GM12878 (cell line): ENCODE measurements around the gene R3HDM2. TPM values are rescaled to one million over a fixed set of nuclear protein-coding genes. Genes with fewer than 3 reads are reported as not detected.
A peak's percentile ranks its signal among the peaks of the same experiment; 100 is the strongest.

Source experiments
- ATAC-seq: fragments of 200-7000 bp; cut with Tn5 transposase; 3 replicates; pipeline ENCODE4 v1.9.1; 2020; ENCODE audit warnings: mild to moderate bottlenecking, moderate library complexity
- BruUV-seq: library from RNA; stranded (reverse); fragments of 400-500 nt; replicated peaks from 2 replicates; lab custom pipeline; 2021; lab: Mats Ljungman, UMichigan
- CTCF ChIA-PET: fragments of 300-600 bp; sonication (Branson Sonifier 250); formaldehyde crosslinking; extraction: SDS; loops from one replicate; lab custom pipeline; 2021; ENCODE audit warnings: inconsistent platforms; lab: Yijun Ruan, JAX
- POLR2A ChIA-PET: fragments of 350-600 bp; formaldehyde crosslinking; extraction: SDS; loops from one replicate; lab custom pipeline; 2021; ENCODE audit warnings: inconsistent platforms; lab: Charles Lee
- RAD21 ChIA-PET: fragments of 300-600 bp; sonication (Branson Sonifier 250); formaldehyde crosslinking; loops from one replicate; lab custom pipeline; 2023; ENCODE audit warnings: antibody characterized with exemption; ENCODE audit not compliant: unreplicated experiment; lab: Charles Lee
- SMC1A ChIA-PET: fragments of 300-600 bp; sonication (Branson Sonifier 250); formaldehyde crosslinking; loops from one replicate; lab custom pipeline; 2023; ENCODE audit not compliant: unreplicated experiment, uncharacterized antibody; lab: Charles Lee
- DNase-seq: peaks from one replicate; pipeline ENCODE4 v3.0.0-alpha.2; 2011; ENCODE audit warnings: low read depth, low spot score
- FAIRE-seq: peaks from 3 replicates; lab custom pipeline; 2011; peaks lifted over from hg19 to GRCh38; lab: Jason Lieb, UNC
- H2AFZ ChIP-seq: 2 replicates; pipeline ENCODE4 v1.6.0; 2011; ENCODE audit warnings: low read depth, low read length, control low read depth; ENCODE audit not compliant: control insufficient read depth
- H3K27ac ChIP-seq: 2 replicates; pipeline ENCODE4 v1.5.1; 2011; ENCODE audit warnings: control low read depth; ENCODE audit not compliant: control insufficient read depth, insufficient read depth
- H3K27me3 ChIP-seq, 2 experiments: replicated peaks in 1 of 2; 2 replicates each; pipeline versions ENCODE4 v1.6.0 to v1.6.1; 2011; ENCODE audit warnings: low read length in 1 of 2; ENCODE audit not compliant: control insufficient read depth in 2 of 2, insufficient read depth in 2 of 2
- H3K36me3 ChIP-seq, 2 experiments: 2 replicates each; pipeline ENCODE4 v1.5.1; 2011; ENCODE audit warnings: low read length in 1 of 2; ENCODE audit not compliant: control insufficient read depth in 2 of 2, insufficient read depth in 2 of 2
- H3K4me1 ChIP-seq: 2 replicates; pipeline ENCODE4 v1.6.1; 2011; ENCODE audit warnings: mild to moderate bottlenecking, low read length, moderate library complexity, mixed read lengths; ENCODE audit not compliant: control insufficient read depth, insufficient read depth
- H3K4me2 ChIP-seq: 2 replicates; pipeline ENCODE4 v1.6.0; 2011; ENCODE audit warnings: control low read depth; ENCODE audit not compliant: control insufficient read depth, insufficient read depth
- H3K4me3 ChIP-seq: fragments of 200-600 bp; sonication (generic); 2 replicates; pipeline ENCODE4 v1.5.1; 2016
- H3K79me2 ChIP-seq: 2 replicates; pipeline ENCODE4 v1.6.0; 2011; ENCODE audit warnings: low read length; ENCODE audit not compliant: control insufficient read depth, insufficient read depth
- H3K9ac ChIP-seq: 2 replicates; pipeline ENCODE4 v1.8.0; 2011; ENCODE audit warnings: low read length, control low read depth, mixed read lengths; ENCODE audit not compliant: control insufficient read depth, insufficient read depth
- H3K9me3 ChIP-seq: replicated peaks from 3 replicates; pipeline ENCODE4 v1.5.1; 2011; ENCODE audit warnings: mild to moderate bottlenecking, low read length; ENCODE audit not compliant: control insufficient read depth, insufficient read depth
- H4K20me1 ChIP-seq: 2 replicates; pipeline ENCODE4 v1.6.0; 2011; ENCODE audit not compliant: control insufficient read depth, insufficient read depth
- CHD4 ChIP-seq: fragments of 200-600 bp; sonication (generic); IDR thresholded peaks from 2 replicates; pipeline ENCODE4 v1.6.1; 2016; ENCODE audit warnings: mild to moderate bottlenecking
- CREB1 ChIP-seq: IDR thresholded peaks from 2 replicates; pipeline ENCODE4 v1.6.1; 2012; ENCODE audit warnings: low read depth, mild to moderate bottlenecking, inconsistent platforms
- FOS ChIP-seq: IDR thresholded peaks from 3 replicates; pipeline ENCODE4 v1.6.1; 2011; ENCODE audit warnings: borderline replicate concordance; ENCODE audit not compliant: insufficient read length; ENCODE audit errors: extremely low read depth
- LARP7 ChIP-seq: fragments of 450-650 bp; IDR thresholded peaks from 2 replicates; pipeline ENCODE4 v1.6.1; 2017; ENCODE audit warnings: mild to moderate bottlenecking
- MXI1 ChIP-seq: fragments of 150-350 bp; IDR thresholded peaks from 2 replicates; pipeline ENCODE4 v1.6.1; 2011; ENCODE audit warnings: low read depth, mild to moderate bottlenecking, inconsistent platforms, low read length, improper control_type of control experiment
- PAX5 ChIP-seq: IDR thresholded peaks from 2 replicates; pipeline ENCODE4 v1.6.1; 2011; ENCODE audit warnings: low read depth, low read length, borderline replicate concordance
- SMC3 ChIP-seq: IDR thresholded peaks from 2 replicates; pipeline ENCODE4 v1.6.1; 2011; ENCODE audit warnings: low read length, improper control_type of control experiment, borderline replicate concordance
- SPI1 ChIP-seq: IDR thresholded peaks from 2 replicates; pipeline ENCODE4 v1.6.1; 2011; ENCODE audit warnings: low read depth, mild to moderate bottlenecking, low read length, moderate library complexity, borderline replicate concordance; ENCODE audit not compliant: insufficient read depth
- SREBF2 ChIP-seq: IDR thresholded peaks from 2 replicates; pipeline ENCODE4 v1.6.1; 2012; ENCODE audit warnings: mild to moderate bottlenecking, low read length
- WGBS: methylation state at CpG from one replicate; pipeline ENCODE4 v1.1.6; 2016; ENCODE audit warnings: low lambda C conversion rate; ENCODE audit not compliant: insufficient replicate concordance, insufficient coverage; ENCODE audit errors: missing lambda C conversion rate; 5-methylcytosine and 5-hydroxymethylcytosine counted together
- in situ Hi-C: fragments of 300-500 bp; cut with MboI; formaldehyde crosslinking; loops from 9 replicates; pipeline ENCODE4 v1.14.3; 2018; ENCODE audit warnings: mixed read lengths
- intact Hi-C: fragments of 100-400 bp; cut with micrococcal nuclease; formaldehyde crosslinking; loops from one replicate; pipeline ENCODE4 v1.14.2; 2022; ENCODE audit not compliant: unreplicated experiment
- polyA plus RNA-seq, 11 experiments: library from polyadenylated mRNA; depleted of rRNA in 4 of 11; unstranded in 6 of 11; stranded (reverse) in 5 of 11; fragments of >200 nt; fragmentation: Nextera tagmentation in 4 of 11; fragmentation: Illumina TruSeq in 1 of 11; extraction: Ambion mirVana in 4 of 11; extraction: Trizol in 1 of 11; gene quantifications; 1 replicate in 1 of 11; 2 replicates in 10 of 11; pipeline versions ENCODE4 v1.2.1 to v1.2.3, GENCODE V29; 2011 to 2016; ENCODE audit warnings: inconsistent platforms in 2 of 11, missing spikeins in 2 of 11, low read depth in 1 of 11
- total RNA-seq, 4 experiments: library from RNA; depleted of rRNA in 3 of 4; stranded (reverse); fragments of >200 nt in 3 of 4; fragmentation: Illumina TruSeq in 1 of 4; extraction: Trizol in 1 of 4; gene quantifications; 2 replicates each; pipeline versions ENCODE4 v1.2.1 to v1.2.3, GENCODE V29; 2013 to 2021
- TF ChIP-seq, protein P1 (sequence below): fragments of 450-650 bp; IDR thresholded peaks from 2 replicates; pipeline ENCODE4 v1.6.1; 2017; ENCODE audit warnings: antibody characterized with exemption, mild to moderate bottlenecking, moderate library complexity
- TF ChIP-seq, protein P2 (sequence below): fragments of 450-650 bp; IDR thresholded peaks from 2 replicates; pipeline ENCODE4 v1.6.1; 2017; ENCODE audit warnings: mild to moderate bottlenecking, moderate library complexity
- TF ChIP-seq, protein P3 (sequence below): fragments of 450-650 bp; IDR thresholded peaks from 2 replicates; pipeline ENCODE4 v1.6.1; 2018; ENCODE audit warnings: mild to moderate bottlenecking, low read depth, moderate library complexity; ENCODE audit not compliant: partially characterized antibody

The R3HDM2 gene
- total and polyA plus RNA-seq, 10 of the 15 experiments (the other 5 are each of a cell fraction or from before 2014, with no cell fraction given), result 4.6 to 26.1 (median 11.2) TPM

DNA sequence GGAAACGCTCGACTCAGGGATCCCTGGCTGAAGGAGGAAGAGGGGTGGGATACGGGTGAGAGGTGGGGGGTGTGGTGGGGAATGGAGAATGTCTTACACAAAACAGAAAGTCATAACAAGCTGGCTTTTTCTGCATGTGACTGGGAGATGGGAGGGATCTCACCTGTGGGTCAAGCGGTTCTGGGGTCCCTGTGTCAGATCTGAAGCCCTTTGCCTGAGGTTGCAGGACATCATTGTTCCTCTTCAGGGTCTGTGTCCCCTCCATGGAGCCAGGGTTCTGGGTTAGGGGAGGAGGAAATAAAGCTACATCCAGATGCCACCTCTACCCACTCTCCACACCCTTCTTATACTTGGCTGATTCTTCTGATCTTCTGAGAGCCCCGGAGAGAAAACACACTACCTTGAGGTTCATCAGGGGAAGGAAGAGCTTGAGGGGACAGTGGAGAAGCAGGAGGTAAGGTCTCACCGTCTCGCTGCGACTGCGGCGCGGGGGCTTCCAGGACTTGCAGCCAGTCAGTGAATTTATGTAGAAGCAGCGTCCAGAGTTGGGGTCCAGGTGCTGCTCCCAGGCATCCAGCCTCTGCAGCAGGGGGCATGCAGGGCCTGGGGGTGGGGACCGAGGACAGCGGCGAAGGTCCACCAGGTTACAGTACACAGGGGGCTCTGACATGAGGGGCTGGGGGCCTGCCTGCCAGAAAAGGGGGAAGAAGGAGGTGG, 46.3 kb upstream of the R3HDM2 start:
- peak overlapping the region; percentile 85 for H3K27ac ChIP-seq
- FAIRE-seq (no peak), ATAC-seq (peak; percentile 11), DNase-seq (no peak)
- peak overlapping the region; percentile 76 for H2AFZ ChIP-seq
- H3K4me3 ChIP-seq, result peak overlapping the region; percentile 92
- peak overlapping the region; percentile 99 for H3K4me2 ChIP-seq
- TSS peak; percentile 63 for BruUV-seq
- no peaks in the 10 kb centered on the region for H4K20me1 ChIP-seq
- TF ChIP-seq, protein P1, sequence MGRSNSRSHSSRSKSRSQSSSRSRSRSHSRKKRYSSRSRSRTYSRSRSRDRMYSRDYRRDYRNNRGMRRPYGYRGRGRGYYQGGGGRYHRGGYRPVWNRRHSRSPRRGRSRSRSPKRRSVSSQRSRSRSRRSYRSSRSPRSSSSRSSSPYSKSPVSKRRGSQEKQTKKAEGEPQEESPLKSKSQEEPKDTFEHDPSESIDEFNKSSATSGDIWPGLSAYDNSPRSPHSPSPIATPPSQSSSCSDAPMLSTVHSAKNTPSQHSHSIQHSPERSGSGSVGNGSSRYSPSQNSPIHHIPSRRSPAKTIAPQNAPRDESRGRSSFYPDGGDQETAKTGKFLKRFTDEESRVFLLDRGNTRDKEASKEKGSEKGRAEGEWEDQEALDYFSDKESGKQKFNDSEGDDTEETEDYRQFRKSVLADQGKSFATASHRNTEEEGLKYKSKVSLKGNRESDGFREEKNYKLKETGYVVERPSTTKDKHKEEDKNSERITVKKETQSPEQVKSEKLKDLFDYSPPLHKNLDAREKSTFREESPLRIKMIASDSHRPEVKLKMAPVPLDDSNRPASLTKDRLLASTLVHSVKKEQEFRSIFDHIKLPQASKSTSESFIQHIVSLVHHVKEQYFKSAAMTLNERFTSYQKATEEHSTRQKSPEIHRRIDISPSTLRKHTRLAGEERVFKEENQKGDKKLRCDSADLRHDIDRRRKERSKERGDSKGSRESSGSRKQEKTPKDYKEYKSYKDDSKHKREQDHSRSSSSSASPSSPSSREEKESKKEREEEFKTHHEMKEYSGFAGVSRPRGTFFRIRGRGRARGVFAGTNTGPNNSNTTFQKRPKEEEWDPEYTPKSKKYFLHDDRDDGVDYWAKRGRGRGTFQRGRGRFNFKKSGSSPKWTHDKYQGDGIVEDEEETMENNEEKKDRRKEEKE, result no peak
- TF ChIP-seq SPI1 (no peak), SMC3 (no peak), MXI1 (0 out of 2 replicates have a peak, but pooled peaks have one; percentile 13), PAX5 (0 out of 2 replicates have a peak, but pooled peaks have one; percentile 32), SREBF2 (no peak), LARP7 (no peak), FOS (no peak), CHD4 (no peak), CREB1 (no peak)
- TF ChIP-seq, protein P2, sequence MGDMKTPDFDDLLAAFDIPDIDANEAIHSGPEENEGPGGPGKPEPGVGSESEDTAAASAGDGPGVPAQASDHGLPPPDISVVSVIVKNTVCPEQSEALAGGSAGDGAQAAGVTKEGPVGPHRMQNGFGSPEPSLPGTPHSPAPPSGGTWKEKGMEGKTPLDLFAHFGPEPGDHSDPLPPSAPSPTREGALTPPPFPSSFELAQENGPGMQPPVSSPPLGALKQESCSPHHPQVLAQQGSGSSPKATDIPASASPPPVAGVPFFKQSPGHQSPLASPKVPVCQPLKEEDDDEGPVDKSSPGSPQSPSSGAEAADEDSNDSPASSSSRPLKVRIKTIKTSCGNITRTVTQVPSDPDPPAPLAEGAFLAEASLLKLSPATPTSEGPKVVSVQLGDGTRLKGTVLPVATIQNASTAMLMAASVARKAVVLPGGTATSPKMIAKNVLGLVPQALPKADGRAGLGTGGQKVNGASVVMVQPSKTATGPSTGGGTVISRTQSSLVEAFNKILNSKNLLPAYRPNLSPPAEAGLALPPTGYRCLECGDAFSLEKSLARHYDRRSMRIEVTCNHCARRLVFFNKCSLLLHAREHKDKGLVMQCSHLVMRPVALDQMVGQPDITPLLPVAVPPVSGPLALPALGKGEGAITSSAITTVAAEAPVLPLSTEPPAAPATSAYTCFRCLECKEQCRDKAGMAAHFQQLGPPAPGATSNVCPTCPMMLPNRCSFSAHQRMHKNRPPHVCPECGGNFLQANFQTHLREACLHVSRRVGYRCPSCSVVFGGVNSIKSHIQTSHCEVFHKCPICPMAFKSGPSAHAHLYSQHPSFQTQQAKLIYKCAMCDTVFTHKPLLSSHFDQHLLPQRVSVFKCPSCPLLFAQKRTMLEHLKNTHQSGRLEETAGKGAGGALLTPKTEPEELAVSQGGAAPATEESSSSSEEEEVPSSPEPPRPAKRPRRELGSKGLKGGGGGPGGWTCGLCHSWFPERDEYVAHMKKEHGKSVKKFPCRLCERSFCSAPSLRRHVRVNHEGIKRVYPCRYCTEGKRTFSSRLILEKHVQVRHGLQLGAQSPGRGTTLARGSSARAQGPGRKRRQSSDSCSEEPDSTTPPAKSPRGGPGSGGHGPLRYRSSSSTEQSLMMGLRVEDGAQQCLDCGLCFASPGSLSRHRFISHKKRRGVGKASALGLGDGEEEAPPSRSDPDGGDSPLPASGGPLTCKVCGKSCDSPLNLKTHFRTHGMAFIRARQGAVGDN, result no peak
- TF ChIP-seq, protein P3, sequence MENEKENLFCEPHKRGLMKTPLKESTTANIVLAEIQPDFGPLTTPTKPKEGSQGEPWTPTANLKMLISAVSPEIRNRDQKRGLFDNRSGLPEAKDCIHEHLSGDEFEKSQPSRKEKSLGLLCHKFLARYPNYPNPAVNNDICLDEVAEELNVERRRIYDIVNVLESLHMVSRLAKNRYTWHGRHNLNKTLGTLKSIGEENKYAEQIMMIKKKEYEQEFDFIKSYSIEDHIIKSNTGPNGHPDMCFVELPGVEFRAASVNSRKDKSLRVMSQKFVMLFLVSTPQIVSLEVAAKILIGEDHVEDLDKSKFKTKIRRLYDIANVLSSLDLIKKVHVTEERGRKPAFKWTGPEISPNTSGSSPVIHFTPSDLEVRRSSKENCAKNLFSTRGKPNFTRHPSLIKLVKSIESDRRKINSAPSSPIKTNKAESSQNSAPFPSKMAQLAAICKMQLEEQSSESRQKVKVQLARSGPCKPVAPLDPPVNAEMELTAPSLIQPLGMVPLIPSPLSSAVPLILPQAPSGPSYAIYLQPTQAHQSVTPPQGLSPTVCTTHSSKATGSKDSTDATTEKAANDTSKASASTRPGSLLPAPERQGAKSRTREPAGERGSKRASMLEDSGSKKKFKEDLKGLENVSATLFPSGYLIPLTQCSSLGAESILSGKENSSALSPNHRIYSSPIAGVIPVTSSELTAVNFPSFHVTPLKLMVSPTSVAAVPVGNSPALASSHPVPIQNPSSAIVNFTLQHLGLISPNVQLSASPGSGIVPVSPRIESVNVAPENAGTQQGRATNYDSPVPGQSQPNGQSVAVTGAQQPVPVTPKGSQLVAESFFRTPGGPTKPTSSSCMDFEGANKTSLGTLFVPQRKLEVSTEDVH, result no peak
- WGBS, result under 1% methylated on average over 12 of the region's 15 CpGs
- H3K79me2 ChIP-seq, result peaks cover 44% of the 10 kb centered on the region
- intact Hi-C loops (loop anchor here (5.0 to 10.0 kb wide), 2 partner anchors 45 to 278 kb away; partner anchors contain the start of genes CDK4, DDIT3, MARCHF9 and MBD6), in situ Hi-C loops (no loop called here)
- ChIA-PET RAD21 (interaction anchor here (0.6 to 2.0 kb wide), 15 partner anchors 10 to 1660 kb away, joined by 3 to 15 read pairs (median 4); partner anchors contain the start of genes DCTN2, DDIT3, GLI1 and INHBE), SMC1A (interaction anchor here (0.6 to 2.2 kb wide), 11 partner anchors 9 to 157 kb away, joined by 3 to 18 read pairs (median 5); partner anchors contain the start of genes DCTN2, DDIT3 and GLI1), CTCF (interaction anchor here (0.6 to 8.1 kb wide), 17 partner anchors 9 to 841 kb away, joined by 3 to 114 read pairs (median 5); partner anchors contain the start of genes DDIT3, GLI1 and INHBE), POLR2A (interaction anchor here (0.6 to 2.5 kb wide), 14 partner anchors 9 to 268 kb away, joined by 3 to 16 read pairs (median 7); partner anchors contain the start of genes DCTN2, DDIT3, INHBE and TSPAN31)
- peaks cover 1 to 21% of the 10 kb centered on the region in 2 experiments for H3K36me3 ChIP-seq
- H3K9ac ChIP-seq, result peak overlapping the region; percentile 74
- no peaks in the 10 kb centered on the region for H3K9me3 ChIP-seq
- H3K27me3 ChIP-seq, result no peaks in the 10 kb centered on the region
- peaks cover 34% of the 10 kb centered on the region for H3K4me1 ChIP-seq
